ENCODE data around the gene SFI1. TPM values are rescaled to one million over a fixed set of nuclear protein-coding genes. Genes with fewer than 3 reads are reported as not detected.

Gene SFI1
- total RNA-seq, 4 donors from 2014 or later, result 10.2 to 44.1 (median 33.3) TPM

DNA sequence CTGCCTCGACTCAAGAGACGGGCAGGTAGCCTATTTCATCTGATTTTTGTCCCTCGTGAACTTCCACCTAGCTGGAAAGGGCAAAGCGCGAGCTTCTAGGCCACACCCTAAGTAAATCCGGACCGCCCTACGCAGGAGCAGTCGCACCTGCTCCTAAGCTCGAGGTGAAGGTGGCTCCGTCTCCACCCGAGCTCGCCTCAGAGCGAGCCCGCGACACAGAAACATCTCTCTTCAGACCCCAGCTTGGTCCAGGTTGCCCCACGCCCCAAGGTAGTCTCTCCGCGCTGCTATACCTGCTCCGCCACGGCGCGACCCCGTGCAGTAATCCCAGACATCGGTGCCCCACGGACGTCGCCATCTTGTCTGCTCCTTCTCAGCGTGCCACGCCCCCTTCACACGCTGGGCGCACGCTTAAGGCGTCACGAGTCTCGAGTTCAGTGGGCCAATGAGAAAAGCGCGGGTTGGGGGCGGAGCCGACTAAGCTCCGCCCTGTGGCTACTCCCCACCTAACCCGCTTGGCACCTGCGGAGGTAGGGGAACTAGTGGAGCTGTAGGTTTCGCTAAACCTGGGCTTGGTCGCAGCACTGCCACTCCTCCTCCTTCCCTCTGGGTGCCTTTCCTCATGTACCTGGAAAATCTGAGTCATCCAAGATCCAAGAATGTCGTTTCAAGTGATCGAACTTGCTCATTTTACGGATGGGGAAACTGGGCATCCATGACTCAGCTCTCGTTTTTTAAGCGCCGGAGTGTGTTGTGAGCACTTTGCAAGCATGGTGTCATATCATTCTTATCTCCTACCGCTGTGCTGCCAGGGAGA, 165.7 kb downstream of the SFI1 start, which contains the start of gene PISD:
TSS of gene PISD (minus strand) at position 365 of the 817 bp plus-strand sequence. CDS start at position 358, 7 bp downstream.
- intact Hi-C loops (cut with DNase I; ENCODE audit: low total_unique reads), result no loop called here
- Histone ChIP-seq H3K4me3 (peak within 1 kb of the TSS; percentile 89 to 97), H3K27me3 (no peaks in the 10 kb centered on the region), H3K27ac (peak within 1 kb of the TSS; percentile 64 to 75), H3K9me3 (no peaks in the 10 kb centered on the region), H3K4me1 (no peaks in the 10 kb centered on the region), H3K36me3 (no peaks in the 10 kb centered on the region)
- peak; percentile 94 to 95 for DNase-seq
- TF ChIP-seq, protein P1, sequence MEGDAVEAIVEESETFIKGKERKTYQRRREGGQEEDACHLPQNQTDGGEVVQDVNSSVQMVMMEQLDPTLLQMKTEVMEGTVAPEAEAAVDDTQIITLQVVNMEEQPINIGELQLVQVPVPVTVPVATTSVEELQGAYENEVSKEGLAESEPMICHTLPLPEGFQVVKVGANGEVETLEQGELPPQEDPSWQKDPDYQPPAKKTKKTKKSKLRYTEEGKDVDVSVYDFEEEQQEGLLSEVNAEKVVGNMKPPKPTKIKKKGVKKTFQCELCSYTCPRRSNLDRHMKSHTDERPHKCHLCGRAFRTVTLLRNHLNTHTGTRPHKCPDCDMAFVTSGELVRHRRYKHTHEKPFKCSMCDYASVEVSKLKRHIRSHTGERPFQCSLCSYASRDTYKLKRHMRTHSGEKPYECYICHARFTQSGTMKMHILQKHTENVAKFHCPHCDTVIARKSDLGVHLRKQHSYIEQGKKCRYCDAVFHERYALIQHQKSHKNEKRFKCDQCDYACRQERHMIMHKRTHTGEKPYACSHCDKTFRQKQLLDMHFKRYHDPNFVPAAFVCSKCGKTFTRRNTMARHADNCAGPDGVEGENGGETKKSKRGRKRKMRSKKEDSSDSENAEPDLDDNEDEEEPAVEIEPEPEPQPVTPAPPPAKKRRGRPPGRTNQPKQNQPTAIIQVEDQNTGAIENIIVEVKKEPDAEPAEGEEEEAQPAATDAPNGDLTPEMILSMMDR (IDR thresholded peaks at IDR 0.05), result peak in 2 of 4 experiments; percentile 2 to 12
- peak; percentile 33 to 67 for TF ChIP-seq POLR2A (IDR thresholded peaks at IDR 0.05)

- DNase-seq, result no peak
- Histone ChIP-seq H3K27me3 (no peaks in the 10 kb centered on the region), H3K4me3 (peak overlapping the region; percentile 89 to 97), H3K9me3 (no peaks in the 10 kb centered on the region), H3K4me1 (no peaks in the 10 kb centered on the region), H3K36me3 (no peaks in the 10 kb centered on the region), H3K27ac (peak overlapping the region in 1 of 2 donors; percentile 75)
- intact Hi-C loops (cut with DNase I; ENCODE audit: low total_unique reads), result no loop called here
- TF ChIP-seq, protein P1 (IDR thresholded peaks at IDR 0.05), result no peak
- no peak for TF ChIP-seq POLR2A (IDR thresholded peaks at IDR 0.05)
Observed at GRCh38 chr22:31662668-31663037, 166.3 kb downstream of the SFI1 start.

Small RNA genes lying within 50 kb of the gene (microRNA-seq; reads per million reads assigned to microRNA genes)
- gene MIR7109 (ENCODE audit: borderline microRNAs expressed, borderline replicate concordance), result not detected

Small RNA genes lying within 50 kb of the gene (small RNA-seq; reads per million reads assigned to genes)
- gene AL096701.2, result not detected
- gene RNU6-28P, result not detected

Other genes starting within 250 kb of the SFI1 start
- 10 to 100 TPM; 12.7 to 35.1 (median 24.7) TPM for gene PIK3IP1, start 204.0 kb upstream of the SFI1 start, total RNA-seq
- gene PATZ1, start 150.2 kb upstream of the SFI1 start, total RNA-seq, result 10 to 100 TPM in 3 of 4 donors, 1 to 10 TPM in 1; 9.2 to 38.8 (median 25.1) TPM
- gene DRG1, start 96.9 kb upstream of the SFI1 start, total RNA-seq, result 10 to 100 TPM in 3 of 4 donors, 1 to 10 TPM in 1; 9.2 to 98.2 (median 40.9) TPM
- gene EIF4ENIF1, start 6.7 kb upstream of the SFI1 start, total RNA-seq, result 10 to 100 TPM; 19.0 to 95.8 (median 47.3) TPM
- 100 to 1,000 TPM in 1 of 4 donors, 10 to 100 TPM in 3; 21.8 to 205 (median 42.2) TPM for gene PISD, start 165.7 kb downstream of the SFI1 start, total RNA-seq